Nephron (organoid): Measurements from ENCODE around the gene OGFOD3.
A peak's percentile ranks its signal among the peaks of the same experiment; 100 is the strongest.

ENCODE experiments used
- H3K27ac Mint-ChIP-seq, 3 experiments: 2 replicates each; pipeline ENCODE4 v1.8.0; 2020; ENCODE audit warnings: mixed read lengths in 3 of 3, mild to moderate bottlenecking in 2 of 3, moderate library complexity in 1 of 3
- H3K27me3 Mint-ChIP-seq: 2 replicates; pipeline ENCODE4 v1.8.0; 2021; ENCODE audit warnings: low read depth, mild to moderate bottlenecking, moderate library complexity, mixed read lengths
- H3K36me3 Mint-ChIP-seq: 2 replicates; pipeline ENCODE4 v1.8.0; 2020; ENCODE audit warnings: low read depth, mixed read lengths
- H3K4me1 Mint-ChIP-seq: 2 replicates; pipeline ENCODE4 v1.8.0; 2020; ENCODE audit warnings: mixed read lengths
- H3K4me3 Mint-ChIP-seq, 3 experiments: 2 replicates each; pipeline ENCODE4 v1.8.0; 2020; ENCODE audit warnings: mild to moderate bottlenecking in 3 of 3, mixed read lengths in 3 of 3, moderate library complexity in 2 of 3
- H3K9me3 Mint-ChIP-seq: 2 replicates; pipeline ENCODE4 v1.8.0; 2020; ENCODE audit warnings: mixed read lengths
- TF ChIP-seq, protein P1 (sequence below), 3 experiments: fragments of 200-600 bp; sonication (generic); IDR thresholded peaks; one replicate each; pipeline ENCODE4 v1.5.0; 2021; ENCODE audit warnings: antibody characterized with exemption in 3 of 3; ENCODE audit not compliant: unreplicated experiment in 3 of 3

The OGFOD3 gene, protein sequence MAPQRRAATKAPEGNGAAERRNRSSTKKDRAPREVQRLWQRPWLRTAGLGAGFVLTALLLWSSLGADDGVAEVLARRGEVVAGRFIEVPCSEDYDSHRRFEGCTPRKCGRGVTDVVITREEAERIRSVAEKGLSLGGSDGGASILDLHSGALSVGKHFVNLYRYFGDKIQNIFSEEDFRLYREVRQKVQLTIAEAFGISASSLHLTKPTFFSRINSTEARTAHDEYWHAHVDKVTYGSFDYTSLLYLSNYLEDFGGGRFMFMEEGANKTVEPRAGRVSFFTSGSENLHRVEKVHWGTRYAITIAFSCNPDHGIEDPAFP

DNA sequence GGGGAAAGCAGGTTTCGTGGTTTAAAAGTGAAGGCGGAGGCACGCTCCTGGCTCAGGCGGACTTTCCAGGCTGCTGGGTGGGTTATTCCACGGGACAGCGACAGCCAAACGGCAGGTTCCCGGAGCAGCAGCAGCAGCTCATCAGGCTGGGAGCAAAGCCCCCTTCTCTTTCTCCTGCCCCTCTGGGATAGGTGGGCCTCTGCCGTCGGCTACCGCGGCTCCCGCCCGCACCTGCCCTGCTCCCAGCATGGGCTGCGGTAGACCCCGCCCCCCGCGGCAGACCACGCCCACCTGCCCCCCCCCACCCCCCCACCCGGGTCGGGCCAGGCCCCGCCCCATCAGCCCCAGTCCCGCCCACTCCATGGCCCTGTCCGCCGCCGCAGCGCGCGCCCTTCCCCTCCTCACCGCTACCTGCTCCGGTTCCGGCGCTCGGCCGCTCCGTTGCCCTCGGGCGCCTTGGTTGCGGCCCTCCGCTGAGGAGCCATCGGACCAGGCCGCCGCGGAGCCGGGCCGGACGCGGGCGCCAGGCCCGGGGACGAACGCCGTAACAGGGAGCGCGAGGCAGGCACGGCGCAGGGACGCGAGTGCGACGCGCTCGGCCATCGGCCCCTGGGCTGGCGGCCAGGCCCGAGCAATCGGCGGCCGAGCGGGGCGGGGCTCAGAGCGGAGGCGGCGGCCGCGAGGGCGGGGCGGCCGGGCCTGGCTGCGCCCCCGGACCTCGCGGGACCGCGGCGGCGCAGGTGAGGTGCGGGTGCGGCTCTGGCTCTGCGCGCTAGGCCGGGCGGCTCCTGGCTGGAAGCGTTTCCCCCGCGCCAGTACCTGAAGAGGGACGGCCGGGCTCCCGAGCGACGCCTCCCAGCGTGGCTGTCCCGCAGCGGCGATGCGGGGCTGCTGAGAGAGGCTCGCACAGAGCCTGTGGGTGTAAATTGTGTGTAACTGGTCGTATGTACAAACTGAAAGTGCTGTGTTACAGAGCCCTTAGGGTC lies at the start of gene OGFOD3, which contains the start of gene HEXD:
Gene OGFOD3, minus strand, starts transcription at position 586 of the 986 bp plus-strand sequence. Its CDS starts 101 bp downstream, at position 485.
Gene HEXD, plus strand, starts transcription at position 347 of the 986 bp plus-strand sequence. CDS start 1,453 bp downstream, outside the sequence.
- H3K4me1 Mint-ChIP-seq, result peaks cover 11% of the 10 kb centered on the region
- no peaks in the 10 kb centered on the region for H3K27me3 Mint-ChIP-seq
- H3K9me3 Mint-ChIP-seq, result peaks cover 17% of the 10 kb centered on the region
- H3K27ac Mint-ChIP-seq, result peak within 1 kb of the TSS in 2 of 3 experiments; percentile 65 to 74
- H3K36me3 Mint-ChIP-seq, result peaks cover 39% of the 10 kb centered on the region
- H3K4me3 Mint-ChIP-seq, result peak within 1 kb of the TSS; percentile 78 to 88 (median 87)
- TF ChIP-seq, protein P1, sequence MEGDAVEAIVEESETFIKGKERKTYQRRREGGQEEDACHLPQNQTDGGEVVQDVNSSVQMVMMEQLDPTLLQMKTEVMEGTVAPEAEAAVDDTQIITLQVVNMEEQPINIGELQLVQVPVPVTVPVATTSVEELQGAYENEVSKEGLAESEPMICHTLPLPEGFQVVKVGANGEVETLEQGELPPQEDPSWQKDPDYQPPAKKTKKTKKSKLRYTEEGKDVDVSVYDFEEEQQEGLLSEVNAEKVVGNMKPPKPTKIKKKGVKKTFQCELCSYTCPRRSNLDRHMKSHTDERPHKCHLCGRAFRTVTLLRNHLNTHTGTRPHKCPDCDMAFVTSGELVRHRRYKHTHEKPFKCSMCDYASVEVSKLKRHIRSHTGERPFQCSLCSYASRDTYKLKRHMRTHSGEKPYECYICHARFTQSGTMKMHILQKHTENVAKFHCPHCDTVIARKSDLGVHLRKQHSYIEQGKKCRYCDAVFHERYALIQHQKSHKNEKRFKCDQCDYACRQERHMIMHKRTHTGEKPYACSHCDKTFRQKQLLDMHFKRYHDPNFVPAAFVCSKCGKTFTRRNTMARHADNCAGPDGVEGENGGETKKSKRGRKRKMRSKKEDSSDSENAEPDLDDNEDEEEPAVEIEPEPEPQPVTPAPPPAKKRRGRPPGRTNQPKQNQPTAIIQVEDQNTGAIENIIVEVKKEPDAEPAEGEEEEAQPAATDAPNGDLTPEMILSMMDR (IDR thresholded peaks at IDR 0.05; ENCODE audit: unreplicated experiment in 3 of 3), result no peak

DNA sequence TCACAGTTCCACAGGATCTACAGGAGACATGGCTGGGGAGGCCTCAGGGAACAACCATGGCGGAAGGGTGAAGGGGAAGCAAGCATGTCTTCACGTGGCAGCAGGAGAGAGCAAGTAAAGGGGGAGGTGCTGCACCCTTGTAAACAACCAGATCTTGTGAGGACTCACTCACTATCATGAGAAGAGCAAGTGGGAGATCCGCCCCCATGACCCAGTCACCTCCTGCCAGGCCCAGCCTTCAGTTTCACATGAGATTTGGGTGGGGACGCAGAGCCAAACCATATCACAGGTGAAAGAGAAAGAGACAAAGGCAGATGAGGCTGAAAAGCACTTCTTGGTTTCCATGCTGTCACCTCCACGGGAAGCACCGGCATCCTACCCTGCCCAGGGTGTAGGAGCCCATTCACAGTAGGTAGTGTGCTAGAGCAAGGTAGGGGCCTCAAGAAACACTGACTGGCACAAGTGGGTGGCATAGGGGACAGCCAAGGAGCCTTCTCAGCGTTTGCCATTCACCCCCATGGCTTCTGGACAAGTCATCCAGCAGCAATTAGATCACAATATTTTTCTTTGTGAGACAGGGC lies 46.7 kb upstream of the OGFOD3 start:
- H3K4me1 Mint-ChIP-seq, result no peaks in the 10 kb centered on the region
- peaks cover 66% of the 10 kb centered on the region for H3K36me3 Mint-ChIP-seq
- H3K27me3 Mint-ChIP-seq, result no peaks in the 10 kb centered on the region
- no peaks in the 10 kb centered on the region for H3K9me3 Mint-ChIP-seq
- H3K4me3 Mint-ChIP-seq, result no peak overlapping the region
- TF ChIP-seq, protein P1 (IDR thresholded peaks at IDR 0.05; ENCODE audit: unreplicated experiment in 3 of 3), result no peak
- no peak overlapping the region for H3K27ac Mint-ChIP-seq

DNA sequence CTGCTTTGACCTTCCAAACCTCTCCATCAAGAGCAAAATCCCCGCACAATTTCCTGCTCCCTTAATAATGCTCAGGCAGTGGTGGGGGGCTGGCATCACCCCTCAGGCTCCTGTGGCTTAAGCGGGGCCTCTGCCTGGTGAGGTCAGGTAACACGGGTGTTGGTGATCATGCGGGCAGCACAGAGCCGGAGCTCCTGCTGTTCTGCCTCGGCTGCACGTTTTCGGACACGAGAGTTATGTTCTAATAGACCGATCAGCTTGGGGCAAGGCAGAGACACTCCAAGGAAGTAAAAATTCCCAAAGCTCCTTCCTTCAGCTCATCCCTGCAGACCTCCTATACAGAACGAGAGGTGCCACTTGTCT lies 46.2 kb upstream of the OGFOD3 start:
- no peaks in the 10 kb centered on the region for H3K9me3 Mint-ChIP-seq
- no peaks in the 10 kb centered on the region for H3K4me1 Mint-ChIP-seq

DNA sequence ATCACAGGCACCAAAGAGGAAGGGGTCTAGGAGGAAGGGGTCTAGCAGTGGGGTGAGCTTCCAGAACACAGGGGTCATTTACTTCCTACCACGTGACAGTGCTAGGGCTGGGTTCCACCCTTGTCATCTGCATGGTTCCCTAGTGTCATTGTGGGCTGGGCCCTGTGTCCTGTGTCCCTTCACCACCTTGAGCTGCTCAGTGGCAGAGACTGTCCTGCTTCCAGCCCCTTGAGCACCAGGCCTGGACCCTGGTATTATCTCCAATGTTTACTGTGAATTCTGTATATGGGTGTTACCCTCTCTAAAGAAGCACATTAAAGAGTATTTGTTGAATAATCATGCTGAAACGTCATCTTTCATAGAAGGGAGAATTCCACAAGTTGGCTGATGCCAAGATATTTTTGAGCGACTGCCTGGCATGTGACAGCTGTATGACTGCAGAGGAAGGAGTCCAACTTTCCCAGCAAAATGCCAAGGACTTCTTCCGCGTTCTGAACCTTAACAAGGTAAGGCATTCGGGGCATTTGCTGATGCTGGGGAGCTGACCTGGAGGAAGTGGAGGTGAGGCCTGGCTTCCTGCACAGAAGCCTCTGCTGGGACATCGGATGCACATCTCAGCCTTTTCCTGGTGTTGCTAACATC lies 45.7 kb upstream of the OGFOD3 start:
- TF ChIP-seq, protein P1 (IDR thresholded peaks at IDR 0.05; ENCODE audit: unreplicated experiment in 3 of 3), result no peak
- peaks cover 60% of the 10 kb centered on the region for H3K36me3 Mint-ChIP-seq
- H3K27ac Mint-ChIP-seq, result no peak overlapping the region
- H3K27me3 Mint-ChIP-seq, result no peaks in the 10 kb centered on the region
- H3K4me1 Mint-ChIP-seq, result peaks cover 4% of the 10 kb centered on the region
- H3K4me3 Mint-ChIP-seq, result no peak overlapping the region
- H3K9me3 Mint-ChIP-seq, result no peaks in the 10 kb centered on the region

More for the DNA sequence above, 46.2 kb upstream of the OGFOD3 start:
- Mint-ChIP-seq H3K4me3 (no peak overlapping the region), H3K27ac (no peak overlapping the region), H3K27me3 (no peaks in the 10 kb centered on the region), H3K36me3 (peaks cover 65% of the 10 kb centered on the region)
- TF ChIP-seq, protein P1 (IDR thresholded peaks at IDR 0.05; ENCODE audit: unreplicated experiment in 3 of 3), result no peak

DNA sequence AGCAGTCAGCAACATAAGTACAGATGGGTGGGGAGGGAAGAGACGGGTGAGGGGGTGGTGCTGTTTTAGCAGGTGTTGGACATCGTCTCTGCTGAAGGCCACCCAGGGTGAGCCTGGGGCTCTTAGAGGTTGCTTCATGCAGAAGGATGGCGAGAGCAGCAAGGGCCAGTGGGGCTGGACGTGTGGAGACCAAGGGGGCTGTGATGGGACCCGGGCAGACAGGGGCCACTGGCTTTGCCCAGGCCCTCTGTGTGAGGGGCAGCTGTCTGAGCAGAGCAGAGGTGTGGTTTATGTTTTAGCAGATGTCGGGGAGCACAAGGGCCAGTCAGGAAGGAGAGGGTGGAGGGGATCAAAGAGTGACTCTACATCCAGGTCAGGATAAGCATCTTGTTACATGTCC lies 45.0 kb upstream of the OGFOD3 start:
- H3K4me3 Mint-ChIP-seq, result no peak overlapping the region
- TF ChIP-seq, protein P1 (IDR thresholded peaks at IDR 0.05; ENCODE audit: unreplicated experiment in 3 of 3), result no peak
- H3K27ac Mint-ChIP-seq, result no peak overlapping the region
- H3K9me3 Mint-ChIP-seq, result no peaks in the 10 kb centered on the region
- no peaks in the 10 kb centered on the region for H3K27me3 Mint-ChIP-seq
- H3K36me3 Mint-ChIP-seq, result peaks cover 53% of the 10 kb centered on the region
- H3K4me1 Mint-ChIP-seq, result peaks cover 4% of the 10 kb centered on the region
